Measurements from ENCODE around the gene POLD3.
"Not testable (repeated sequence)": the region's sequence is repeated elsewhere in the genome, so short reads cannot be mapped to it uniquely, and the experiment has no call there.

Gene POLD3

DNA sequence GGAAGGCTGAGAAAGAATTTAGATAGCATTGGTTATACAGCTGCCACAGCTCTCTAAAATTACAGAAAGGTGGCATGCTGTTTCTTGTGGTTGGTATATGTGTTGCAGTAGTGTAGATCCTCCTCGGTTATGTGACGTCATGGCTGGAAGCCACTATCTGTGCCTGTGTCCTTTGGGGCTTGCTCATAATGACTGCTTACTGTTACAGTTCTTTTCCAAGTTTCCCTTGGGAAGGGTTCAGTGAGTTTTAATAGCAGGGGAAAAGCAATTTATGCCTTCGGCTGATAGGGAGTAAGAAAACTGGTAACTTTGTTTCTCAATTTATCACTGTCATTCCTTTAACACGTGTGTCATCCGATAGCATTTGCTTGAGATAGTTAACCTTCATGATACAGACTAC, 47.2 kb downstream of the POLD3 start:
- DNase-seq, result no peak

DNA sequence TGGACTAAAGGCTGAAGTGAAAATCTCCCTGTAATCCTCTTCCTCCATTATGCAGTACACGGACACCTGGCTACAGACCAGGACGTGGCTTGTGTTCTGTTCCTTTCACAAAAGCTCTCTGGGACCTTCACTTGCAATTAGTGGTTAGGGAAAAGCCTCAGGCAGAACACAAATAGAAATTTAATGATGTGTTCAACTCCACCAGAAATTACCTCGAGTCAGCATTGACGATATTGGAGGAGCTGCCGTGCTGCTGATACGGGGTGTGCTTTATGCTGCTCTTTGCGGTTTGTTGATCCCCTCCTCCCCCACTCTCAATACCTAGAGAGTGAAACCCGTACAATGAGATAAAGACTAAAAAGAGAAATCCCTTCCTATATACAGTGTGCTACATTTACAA, 48.9 kb downstream of the POLD3 start:
- DNase-seq, result no peak

DNA sequence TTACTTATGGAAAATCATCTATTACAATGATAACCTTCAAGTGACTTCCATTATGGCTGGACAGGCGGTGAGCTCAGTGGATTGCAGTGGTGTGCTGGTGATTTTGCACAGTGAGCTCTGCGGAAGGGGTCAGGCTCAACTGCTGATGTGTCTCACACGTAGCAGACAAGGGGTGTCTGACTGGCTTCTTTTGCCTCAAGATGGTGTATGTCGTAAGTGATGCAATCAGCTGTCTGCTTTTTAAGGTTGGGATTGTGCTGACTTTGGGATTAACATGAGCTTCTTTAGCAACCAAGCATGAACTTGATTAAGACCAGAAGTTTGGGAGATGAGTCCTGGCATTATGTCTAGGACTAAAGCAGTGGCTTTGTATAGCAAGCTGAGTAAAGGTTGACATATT, 49.5 kb downstream of the POLD3 start:
- DNase-seq, result no peak

DNA sequence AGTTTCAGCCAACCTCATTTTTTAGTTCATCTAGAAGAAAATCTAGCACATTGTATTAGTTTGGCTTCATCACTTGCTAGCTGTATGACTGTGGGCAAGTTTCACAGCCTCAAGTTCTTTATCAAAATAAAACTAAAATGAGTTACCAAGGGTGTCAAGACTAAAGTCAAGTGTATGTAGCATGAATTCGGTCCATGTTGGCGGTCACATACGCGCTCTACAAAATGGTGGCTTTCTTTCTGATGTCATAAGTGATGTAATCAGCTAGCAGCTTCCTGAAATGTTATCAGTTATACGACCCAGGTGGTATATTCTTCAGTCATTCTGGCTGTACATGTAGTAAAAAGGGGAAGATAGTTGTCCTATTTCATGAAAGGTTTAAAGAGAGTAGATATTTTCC, 50.5 kb downstream of the POLD3 start:
- DNase-seq, result no peak

DNA sequence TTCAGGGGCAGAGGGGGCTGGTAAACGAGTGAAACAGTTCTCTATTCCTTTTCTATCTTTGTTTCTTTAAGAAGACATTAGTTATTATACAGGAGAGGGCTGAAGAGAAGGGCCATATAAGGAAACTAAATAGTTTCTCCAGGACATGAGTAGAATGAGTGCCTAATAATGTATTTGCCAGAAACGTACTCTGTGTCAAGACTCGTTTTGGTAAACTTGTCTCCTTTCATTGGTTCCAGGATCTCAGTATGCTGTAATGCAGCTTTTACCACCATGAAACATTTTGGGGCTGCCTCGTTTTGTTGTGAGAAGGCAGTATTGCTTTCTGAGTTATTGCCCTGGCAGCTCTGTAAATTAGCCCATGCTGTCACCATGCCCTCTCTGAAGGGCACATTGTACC, 51.7 kb downstream of the POLD3 start:
- DNase-seq, result no peak

DNA sequence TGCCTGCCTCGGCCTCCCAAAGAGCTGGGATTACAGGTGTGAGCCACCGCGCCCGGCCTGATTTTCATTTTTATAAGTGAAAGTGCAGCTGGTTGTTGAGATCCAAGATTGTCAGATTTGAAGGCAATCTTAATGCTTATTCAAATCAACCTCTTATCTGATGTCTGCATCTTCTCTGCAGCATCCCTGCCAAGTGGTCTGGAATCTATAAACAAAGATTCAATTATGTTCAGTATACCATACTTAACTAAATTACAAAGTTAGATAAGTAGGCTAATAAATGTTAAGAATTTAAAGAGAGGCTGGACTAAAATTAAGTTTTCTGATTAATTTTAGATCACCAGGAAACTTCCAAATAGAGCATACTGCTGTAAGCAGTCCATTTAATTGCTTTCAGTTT, 53.8 kb downstream of the POLD3 start:
- no peak for DNase-seq

DNA sequence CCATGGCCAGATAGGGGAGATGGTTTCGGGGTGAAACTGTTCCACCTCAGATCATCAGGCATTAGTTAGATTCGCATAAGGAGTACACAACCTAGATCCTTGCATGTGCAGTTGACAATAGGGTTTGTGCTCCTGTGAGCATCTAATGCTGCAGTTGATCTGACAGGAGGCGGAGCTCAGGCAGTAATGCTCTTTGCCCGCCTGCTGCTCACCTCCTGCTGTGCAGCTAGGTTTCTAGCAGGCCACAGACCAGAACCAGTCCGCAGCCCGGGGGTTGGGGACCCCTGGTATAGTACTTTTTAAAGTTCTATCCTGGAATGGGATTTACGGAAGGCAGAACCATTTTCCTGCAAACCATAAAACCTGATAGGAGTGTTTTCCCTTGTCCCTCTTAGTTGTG, 54.6 kb downstream of the POLD3 start:
- DNase-seq, result no peak

DNA sequence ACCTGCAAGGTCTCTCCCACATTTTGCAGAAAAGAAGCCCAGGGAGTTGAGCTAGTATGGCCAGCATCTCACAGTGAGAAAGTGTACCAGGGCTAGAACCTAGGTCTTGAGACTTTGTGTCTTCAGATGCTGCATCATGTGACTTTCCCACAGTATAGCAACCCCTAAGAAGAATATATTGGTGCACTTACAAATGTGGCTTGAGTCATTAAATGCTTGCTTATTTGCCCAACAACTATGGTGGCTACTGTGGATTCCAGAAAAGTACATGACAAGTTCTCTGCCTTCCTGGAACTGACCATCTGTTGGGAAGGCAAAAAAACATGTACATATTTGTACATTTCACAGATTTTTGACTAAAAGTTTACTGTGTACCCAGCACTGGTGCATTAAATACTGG, 55.0 kb downstream of the POLD3 start:
- DNase-seq, result no peak

DNA sequence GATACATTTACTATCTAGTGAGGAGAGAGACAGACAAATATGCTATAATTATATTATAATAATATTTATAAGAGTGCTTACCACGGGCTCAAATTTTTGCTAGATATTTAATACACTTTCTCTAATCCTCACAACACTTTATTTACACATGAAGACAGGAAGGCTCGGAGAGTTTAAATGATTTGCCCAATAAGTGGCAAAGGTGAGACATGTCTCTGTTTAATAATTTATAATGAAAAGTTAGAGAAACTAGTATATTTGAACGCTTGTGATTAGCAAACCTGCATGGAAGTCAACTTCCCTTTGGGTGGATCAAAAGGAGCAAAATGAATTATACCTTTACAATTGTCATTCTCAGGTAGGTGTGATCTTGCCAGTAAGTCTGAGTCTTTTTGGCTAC, 55.4 kb downstream of the POLD3 start:
- DNase-seq, result no peak

DNA sequence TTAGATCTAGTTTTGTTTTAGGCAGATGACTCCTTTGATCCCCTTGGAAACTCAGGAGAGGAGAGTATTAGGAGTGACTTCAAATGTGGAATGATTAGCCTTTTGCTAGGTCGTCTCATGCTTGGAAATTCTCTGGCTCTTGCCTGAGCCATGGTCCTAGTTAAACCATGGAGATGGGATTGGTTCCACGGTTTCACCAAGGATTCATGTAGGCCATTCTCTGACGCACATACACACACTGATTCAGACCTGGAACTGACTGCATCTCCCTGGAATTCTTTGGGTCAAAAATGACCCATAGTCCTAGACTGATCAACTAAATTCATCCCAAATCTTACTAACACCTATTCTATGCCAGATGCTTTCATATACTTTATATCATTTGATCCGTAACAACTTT, 56.5 kb downstream of the POLD3 start:
- DNase-seq, result no peak

DNA sequence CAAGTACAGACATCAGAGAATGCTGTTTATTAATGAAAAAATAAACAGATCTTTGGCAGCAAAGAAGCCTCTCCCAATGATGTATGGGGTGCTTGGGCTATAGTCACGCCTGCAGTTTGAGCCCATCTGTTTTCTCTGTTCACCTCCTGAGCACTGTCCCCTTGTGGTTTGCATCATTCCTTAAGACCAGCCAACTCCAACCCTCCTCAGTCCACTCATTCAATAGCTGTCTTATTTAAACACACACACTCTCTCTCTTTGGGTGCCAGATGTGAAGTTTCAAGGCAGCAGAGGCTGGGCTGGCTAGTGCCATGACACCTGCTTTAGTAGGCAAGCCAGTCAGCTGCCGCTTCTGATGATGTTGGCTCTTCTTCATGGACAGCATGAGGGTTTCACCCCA, 58.1 kb downstream of the POLD3 start:
- DNase-seq, result no peak

DNA sequence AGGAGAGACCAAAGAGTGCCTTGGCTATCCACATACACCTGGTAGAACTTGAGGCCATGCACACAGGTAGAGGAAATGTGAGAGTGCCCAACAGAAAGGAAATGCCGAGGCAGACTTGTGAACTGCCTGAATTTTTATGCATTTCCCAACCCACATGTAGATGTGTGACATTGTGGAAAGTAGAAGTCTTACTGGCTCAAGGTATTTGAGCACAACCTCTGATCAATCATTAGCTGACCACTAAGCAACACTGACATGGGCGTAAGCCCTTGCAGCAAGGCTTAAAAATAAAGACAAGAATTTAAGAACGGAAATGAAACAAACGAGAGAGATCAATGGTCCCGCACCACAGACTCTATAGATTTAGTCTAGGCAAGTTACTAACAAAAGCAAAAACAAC, 62.6 kb downstream of the POLD3 start:
- DNase-seq, result no peak

DNA sequence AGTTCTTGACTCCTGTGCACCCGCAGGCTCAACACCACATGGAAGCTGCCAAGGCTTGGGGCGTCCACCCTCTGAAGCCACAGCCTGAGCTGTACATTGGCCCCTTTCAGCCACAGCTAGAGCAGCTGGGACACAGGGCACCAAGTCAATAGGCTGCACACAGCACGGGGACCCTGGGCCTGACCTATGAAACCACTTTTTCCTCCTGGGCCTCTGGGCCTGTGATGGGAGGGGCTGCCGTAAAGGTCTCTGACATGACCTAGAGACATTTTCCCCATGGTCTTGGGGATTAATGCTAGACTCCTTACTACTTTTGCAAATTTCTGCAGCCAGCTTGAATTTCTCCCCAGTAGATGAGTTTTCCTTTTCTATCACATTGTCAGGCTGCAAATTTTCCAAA, 66.7 kb downstream of the POLD3 start:
- DNase-seq, result not testable (repeated sequence)

DNA sequence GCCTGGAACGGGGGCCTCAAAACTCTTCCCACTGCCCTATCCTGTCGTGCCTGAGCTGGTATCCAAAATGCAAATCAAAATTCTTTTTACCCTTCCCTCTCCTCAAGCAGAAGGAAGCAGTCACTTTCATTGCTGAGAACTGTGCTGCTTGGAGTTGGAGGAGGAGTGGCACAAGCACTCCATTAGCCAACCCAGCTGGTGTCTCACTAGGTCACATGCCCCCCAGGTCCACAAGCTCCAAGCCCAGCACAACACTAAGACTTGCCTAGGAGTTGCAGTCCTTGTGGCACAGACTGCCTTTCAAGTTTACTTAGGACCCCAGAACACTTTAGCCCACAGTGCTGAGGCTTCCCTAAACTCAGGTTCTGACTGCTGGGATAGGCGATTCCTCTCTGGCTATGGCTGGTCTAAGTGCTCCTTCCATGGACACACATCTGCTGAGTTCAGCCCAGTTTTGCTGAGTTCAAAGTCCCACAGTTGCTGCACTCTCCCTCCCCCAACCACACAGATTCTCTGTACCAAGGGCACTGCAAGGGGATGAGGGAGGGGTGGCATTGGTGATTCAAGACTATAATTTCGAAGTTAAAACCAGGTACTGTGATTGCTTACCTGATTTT, 70.2 kb downstream of the POLD3 start:
- no peak for DNase-seq

DNA sequence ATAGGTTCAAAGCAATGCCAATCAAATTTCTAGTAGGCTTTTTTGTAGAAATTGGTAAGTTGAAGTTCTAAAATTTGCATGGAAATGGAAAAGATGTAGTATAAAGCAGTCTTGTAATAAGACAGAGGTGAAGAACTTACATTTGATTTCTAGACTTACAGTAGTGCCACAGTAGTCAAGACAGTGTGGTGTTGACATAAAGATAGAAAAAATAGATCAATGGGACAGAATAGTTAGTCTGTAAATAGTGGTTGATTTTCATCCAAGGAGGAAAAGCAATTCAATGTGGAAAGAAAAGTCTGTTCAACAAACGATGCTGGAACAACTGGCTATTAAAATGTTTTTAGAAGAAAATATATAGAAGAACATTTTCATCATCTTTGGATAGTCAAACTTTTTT, 70.9 kb downstream of the POLD3 start:
- DNase-seq, result no peak

DNA sequence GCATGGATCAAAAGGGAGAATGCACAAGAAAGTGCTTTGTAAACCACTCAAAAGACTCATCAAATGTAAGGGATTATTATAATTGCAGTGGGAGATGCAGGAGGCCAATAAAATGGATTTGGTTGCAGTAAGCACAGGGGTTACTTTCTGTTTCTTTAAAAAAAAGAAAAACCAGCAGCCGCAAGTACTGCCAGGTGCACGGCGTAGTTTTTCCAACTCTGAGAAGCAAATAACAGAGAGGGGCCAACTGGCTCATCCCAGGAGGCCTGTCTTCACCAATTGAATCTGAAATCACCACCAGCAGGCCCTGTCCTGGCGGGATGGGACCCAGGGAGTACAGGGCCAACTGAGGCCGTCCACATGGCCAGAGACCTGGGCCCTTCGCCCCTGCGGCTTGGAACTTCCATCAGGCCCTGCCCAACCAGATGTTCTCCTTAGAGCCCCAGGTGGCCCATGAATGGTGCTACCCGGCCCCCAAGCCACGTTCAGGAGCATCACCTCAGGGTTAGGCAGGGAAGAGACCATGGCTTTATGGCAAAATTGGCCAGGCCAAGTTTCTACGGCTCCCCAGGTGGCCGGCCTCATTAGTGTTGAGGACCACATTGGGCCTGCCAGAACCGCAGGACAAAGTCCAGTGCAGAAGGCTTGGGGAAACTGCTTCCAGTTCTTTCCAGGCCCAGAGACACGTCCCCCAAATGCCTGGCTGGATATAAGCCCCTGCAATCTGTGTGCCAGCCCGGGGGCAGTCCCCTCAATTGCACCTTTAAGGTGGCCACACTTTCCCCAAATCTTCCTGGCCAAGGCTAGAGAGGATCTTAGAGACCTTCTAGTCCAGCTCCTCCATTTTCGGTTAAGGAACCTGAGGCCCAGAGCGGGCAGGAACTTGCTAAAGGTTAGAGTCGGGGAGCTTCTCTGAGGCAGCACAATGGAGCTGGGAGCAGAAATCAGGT, 77.1 kb downstream of the POLD3 start:
- no peak for DNase-seq

DNA sequence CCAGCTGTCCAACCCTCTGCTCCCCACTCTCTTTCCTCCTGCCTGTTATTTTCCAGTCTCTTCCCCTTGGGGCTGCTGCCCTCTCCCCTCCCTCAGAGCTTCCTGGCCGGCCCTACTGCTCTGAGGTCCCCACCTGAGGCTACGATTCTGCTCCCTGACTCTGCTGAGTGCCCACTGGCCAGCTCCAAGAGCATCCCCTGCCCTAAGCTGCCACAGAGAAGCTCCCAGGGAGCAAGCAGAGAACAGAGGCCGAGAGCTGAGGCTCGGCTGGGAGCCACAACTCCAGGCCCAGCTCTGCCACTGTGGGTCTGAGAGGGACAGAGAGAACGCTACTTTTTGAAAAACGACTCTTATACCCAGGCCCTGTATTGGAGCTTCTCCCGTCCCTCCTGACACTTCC, 77.8 kb downstream of the POLD3 start:
- no peak for DNase-seq

DNA sequence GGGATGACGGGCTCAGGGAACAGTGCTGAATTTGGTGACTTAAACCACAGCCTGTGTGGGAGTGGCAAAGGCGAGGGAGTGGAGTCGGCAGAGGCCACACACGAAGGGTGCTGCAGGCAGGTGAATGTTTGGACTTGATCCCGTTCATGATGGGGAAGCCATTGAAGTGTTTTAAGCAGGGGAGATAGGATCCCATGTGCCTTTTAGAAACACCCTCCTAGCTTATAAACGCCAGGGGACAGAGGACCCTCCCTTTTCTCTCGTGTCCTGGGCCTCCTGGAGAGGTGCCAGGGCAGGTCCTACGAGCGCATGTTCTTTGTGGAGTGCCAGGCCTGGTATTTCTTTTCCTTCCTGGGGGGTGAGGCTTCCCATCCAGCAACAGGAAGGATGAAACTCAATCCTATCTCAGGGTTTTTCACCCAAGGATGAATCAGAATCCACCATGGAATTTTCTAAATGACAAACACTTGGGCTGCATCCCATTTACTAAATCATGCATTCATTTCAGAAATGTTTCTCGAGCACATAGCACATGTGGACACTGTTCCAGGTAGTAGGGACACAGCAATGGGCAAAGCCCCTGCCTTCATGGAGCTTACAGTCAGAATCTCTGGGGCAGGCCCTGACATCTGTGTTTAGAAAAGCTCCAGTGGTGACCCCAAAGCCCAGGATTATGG, 79.3 kb downstream of the POLD3 start:
- no peak for DNase-seq

DNA sequence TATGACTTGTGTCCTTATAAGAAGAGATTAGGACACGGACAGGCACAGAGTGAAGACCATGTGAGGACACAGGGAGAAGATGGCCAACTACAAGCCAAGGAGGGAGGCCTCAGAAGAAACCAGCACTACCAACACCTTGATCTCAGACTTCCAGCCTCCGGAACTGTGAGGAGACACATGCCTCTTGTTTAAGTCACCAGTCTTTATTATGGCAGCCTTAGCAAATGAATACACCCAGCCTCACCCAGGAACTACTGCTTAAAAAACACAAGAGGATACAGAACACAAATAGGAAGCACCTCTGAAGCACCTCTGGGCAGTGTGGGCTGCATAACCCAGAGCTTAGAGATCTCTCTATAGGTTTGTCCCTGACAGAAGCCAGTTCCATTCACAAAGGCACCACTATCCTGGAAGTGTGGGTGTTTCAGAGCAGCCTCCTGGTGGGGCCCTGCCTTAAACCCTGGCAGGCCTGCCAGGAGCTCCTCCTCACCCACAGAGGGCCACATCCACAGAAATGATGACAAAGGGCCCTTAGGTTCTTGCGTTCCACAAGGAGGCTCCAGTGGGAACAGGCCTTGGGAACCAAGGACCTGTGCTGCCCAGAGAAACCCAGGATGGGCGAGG, 80.1 kb downstream of the POLD3 start:
- DNase-seq, result no peak

DNA sequence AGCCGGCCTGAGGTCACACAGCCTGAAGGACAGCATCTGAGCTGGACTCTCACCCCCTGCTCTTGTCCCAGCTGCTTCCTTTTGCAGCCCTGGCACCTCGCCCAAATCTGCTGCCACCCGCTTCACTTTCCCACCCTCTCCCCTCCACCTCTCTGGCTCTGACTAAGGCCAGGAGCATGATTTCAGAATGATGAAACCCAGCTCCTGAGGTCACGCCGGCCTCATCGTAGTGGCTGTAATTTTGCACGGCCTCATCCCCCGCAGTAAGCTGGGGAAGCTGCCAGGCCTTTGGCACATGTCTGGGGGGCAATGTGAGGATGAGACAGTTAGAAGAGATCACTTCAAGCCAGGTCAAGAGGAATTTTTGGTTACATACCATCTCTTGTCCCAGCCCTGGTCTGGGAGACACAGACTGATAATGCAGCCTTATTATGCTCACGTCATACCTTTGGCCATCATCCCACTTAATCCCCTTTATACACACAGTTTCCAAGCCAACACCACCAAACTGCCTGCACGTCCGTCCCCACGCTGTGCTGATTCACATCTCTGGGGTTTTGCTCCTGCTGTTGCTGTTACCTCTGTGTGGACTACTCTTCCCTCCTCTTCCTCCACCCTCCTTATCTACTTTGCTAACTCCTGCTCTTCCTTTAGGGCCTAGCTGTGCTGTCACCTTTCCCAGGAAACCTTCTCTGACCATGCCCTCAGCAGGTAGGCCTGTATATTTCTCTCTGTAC, 80.7 kb downstream of the POLD3 start:
- DNase-seq, result no peak

DNA sequence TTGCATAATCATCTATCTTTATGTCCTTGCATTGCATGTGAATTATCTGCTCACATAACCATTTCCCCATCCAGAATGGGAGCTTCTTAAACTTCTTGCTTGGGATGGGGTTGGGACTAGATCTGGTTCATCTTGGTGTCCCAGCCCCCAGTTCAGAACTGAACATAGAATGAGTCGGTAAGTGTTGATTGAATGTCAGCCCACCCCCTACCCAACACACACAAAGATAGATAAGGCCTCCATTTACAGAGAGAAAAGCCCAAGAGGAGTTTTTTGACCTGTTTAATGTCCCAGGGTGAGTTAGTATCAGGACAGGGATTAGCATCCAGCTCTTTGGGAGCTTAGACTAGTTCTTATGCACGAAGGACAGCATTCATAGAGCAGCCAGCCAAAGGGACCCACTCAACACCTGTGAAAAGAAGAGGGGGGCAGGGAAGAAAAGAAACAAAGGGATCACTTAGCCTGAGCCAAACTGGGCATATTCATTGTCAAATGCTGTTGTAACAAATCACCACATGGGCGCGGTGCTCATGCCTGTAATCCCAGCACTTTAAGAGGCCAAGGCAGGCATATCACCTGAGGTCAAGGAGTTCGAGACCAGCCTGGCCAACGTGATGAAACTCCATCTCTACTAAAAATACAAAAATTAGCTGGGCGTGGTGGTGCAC, 81.4 kb downstream of the POLD3 start:
- DNase-seq, result no peak

DNA sequence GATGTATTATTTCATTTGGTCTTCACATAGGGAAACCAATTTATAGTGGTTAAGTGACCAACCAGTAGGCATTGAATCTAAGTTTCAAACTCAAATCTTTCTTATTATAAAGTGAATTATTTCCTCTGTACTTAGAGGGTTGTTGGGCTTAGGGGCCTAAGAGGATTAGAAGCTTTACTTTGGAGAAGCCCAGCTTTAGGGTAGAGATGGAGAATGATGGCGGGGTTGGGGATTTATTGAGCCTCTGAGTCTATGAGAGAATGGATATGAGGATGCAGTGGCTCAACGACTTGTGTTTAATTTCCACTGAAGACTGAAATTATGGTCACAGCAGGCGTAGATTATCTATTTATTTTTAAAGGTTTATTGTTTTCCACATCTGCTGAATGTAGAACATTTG, 83.4 kb downstream of the POLD3 start:
- no peak for DNase-seq
